Tibial nerve (tissue), 4 donors: Measurements from ENCODE around the gene SCN3B. TPM values are rescaled to one million over a fixed set of nuclear protein-coding genes. Genes with fewer than 3 reads are reported as not detected.

Experiments
- DNase-seq, 2 donors: peaks; one replicate each; pipeline ENCODE4 v3.0.0-alpha.2; 2019; ENCODE audit warnings: low spot score in 2 of 2
- H3K27ac ChIP-seq, 4 donors: fragments of 200-600 bp; sonication (generic) in 3 of 4; one replicate each; pipeline ENCODE4 v1.5.1; 2017 to 2019; ENCODE audit warnings: mild to moderate bottlenecking in 1 of 4
- H3K27me3 ChIP-seq, 2 donors: fragments of 200-600 bp; sonication (generic) in 1 of 2; one replicate each; pipeline versions ENCODE4 v1.5.1 to v1.6.0; 2017 to 2019
- H3K36me3 ChIP-seq, 3 donors: fragments of 200-600 bp; sonication (generic); one replicate each; pipeline ENCODE4 v1.5.1; 2018 to 2019
- H3K4me1 ChIP-seq, 4 donors: fragments of 200-600 bp; sonication (generic) in 3 of 4; one replicate each; pipeline ENCODE4 v1.5.1; 2017 to 2019
- H3K4me3 ChIP-seq, 4 donors: fragments of 200-600 bp; sonication (generic) in 3 of 4; one replicate each; pipeline ENCODE4 v1.5.1; 2017 to 2019; ENCODE audit warnings: mild to moderate bottlenecking in 1 of 4, moderate library complexity in 1 of 4
- H3K9me3 ChIP-seq, 4 donors: fragments of 200-600 bp; sonication (generic) in 3 of 4; one replicate each; pipeline ENCODE4 v1.5.1; 2017 to 2019
- CTCF ChIP-seq, 5 experiments: fragments of 200-600 bp in 3 of 5; fragments of 450-650 bp in 2 of 5; sonication (generic) in 3 of 5; IDR thresholded peaks; one replicate each; pipeline ENCODE4 v1.5.1; 2016 to 2019; ENCODE audit warnings: antibody characterized with exemption in 5 of 5, mild to moderate bottlenecking in 3 of 5, moderate library complexity in 2 of 5
- EP300 ChIP-seq, 2 donors: sonication (generic); formaldehyde crosslinking; IDR thresholded peaks; one replicate each; pipeline ENCODE4 v1.6.1; 2017; ENCODE audit warnings: antibody characterized with exemption in 2 of 2, mild to moderate bottlenecking in 1 of 2
- POLR2A ChIP-seq, 2 donors: fragments of 450-650 bp; IDR thresholded peaks; one replicate each; pipeline ENCODE4 v1.6.1; 2017; ENCODE audit warnings: antibody characterized with exemption in 2 of 2, mild to moderate bottlenecking in 2 of 2, moderate library complexity in 2 of 2
- WGBS, 2 donors: methylation state at CpG; one replicate each; pipeline ENCODE4 v1.1.5; 2018; 5-methylcytosine and 5-hydroxymethylcytosine counted together
- total RNA-seq, 4 donors: library from RNA; depleted of rRNA; stranded (reverse); fragments of >200 nt; gene quantifications; one replicate each; pipeline ENCODE4 v1.1.0, GENCODE V29; 2016

The SCN3B gene
- total RNA-seq, 4 donors from 2014 or later = under 0.01 to 3.6 (median 1.3) TPM

- H3K27ac ChIP-seq = no peak overlapping the region
- no peak for DNase-seq
- H3K4me3 ChIP-seq = no peak overlapping the region
- no peaks in the 10 kb centered on the region for H3K4me1 ChIP-seq
- TF ChIP-seq EP300 (IDR thresholded peaks at IDR 0.05) (no peak), CTCF (IDR thresholded peaks at IDR 0.05) (no peak), POLR2A (IDR thresholded peaks at IDR 0.05) (no peak)
- WGBS, 2 donors = 76 to 82% methylated on average over 2 of the region's 2 CpGs
- H3K36me3 ChIP-seq = no peaks in the 10 kb centered on the region
- peaks cover 0 to 7% of the 10 kb centered on the region in 2 donors for H3K27me3 ChIP-seq
- no peaks in the 10 kb centered on the region for H3K9me3 ChIP-seq
Measured at GRCh38 chr11:123696183-123696582, 41.8 kb upstream of the SCN3B start.

GRCh38 chr11:123695231-123695630, 40.8 kb upstream of the SCN3B start:
- Histone ChIP-seq H3K27ac (no peak overlapping the region), H3K27me3 (peaks cover 0 to 7% of the 10 kb centered on the region in 2 donors), H3K4me1 (no peaks in the 10 kb centered on the region), H3K4me3 (no peak overlapping the region), H3K36me3 (no peaks in the 10 kb centered on the region), H3K9me3 (no peaks in the 10 kb centered on the region)
- DNase-seq = no peak
- TF ChIP-seq CTCF (IDR thresholded peaks at IDR 0.05) (no peak), POLR2A (IDR thresholded peaks at IDR 0.05) (no peak), EP300 (IDR thresholded peaks at IDR 0.05) (no peak)
- WGBS, 2 donors = 87 to 90% methylated on average over 9 of the region's 9 CpGs

- H3K4me1 ChIP-seq = no peaks in the 10 kb centered on the region
- no peak for TF ChIP-seq POLR2A (IDR thresholded peaks at IDR 0.05)
- no peak for TF ChIP-seq EP300 (IDR thresholded peaks at IDR 0.05)
- TF ChIP-seq CTCF (IDR thresholded peaks at IDR 0.05) = no peak
- WGBS, 2 donors = 52 to 57% methylated on average over 2 of the region's 2 CpGs
Measured at GRCh38 chr11:123694551-123694950, 40.1 kb upstream of the SCN3B start.

GRCh38 chr11:123692961-123693360, 38.5 kb upstream of the SCN3B start:
- Histone ChIP-seq H3K4me3 (no peak overlapping the region), H3K27me3 (peaks cover 0 to 7% of the 10 kb centered on the region in 2 donors), H3K36me3 (no peaks in the 10 kb centered on the region), H3K9me3 (no peaks in the 10 kb centered on the region), H3K4me1 (no peaks in the 10 kb centered on the region), H3K27ac (no peak overlapping the region)
- no peak for DNase-seq
- TF ChIP-seq EP300 (IDR thresholded peaks at IDR 0.05) = no peak
- no peak for TF ChIP-seq POLR2A (IDR thresholded peaks at IDR 0.05)
- TF ChIP-seq CTCF (IDR thresholded peaks at IDR 0.05) = no peak

More at GRCh38 chr11:123694551-123694950, 40.1 kb upstream of the SCN3B start:
- peaks cover 0 to 7% of the 10 kb centered on the region in 2 donors for H3K27me3 ChIP-seq
- H3K9me3 ChIP-seq = no peaks in the 10 kb centered on the region
- H3K27ac ChIP-seq = no peak overlapping the region
- H3K4me3 ChIP-seq = no peak overlapping the region
- H3K36me3 ChIP-seq = no peaks in the 10 kb centered on the region
- no peak for DNase-seq

GRCh38 chr11:123690485-123690884, 36.1 kb upstream of the SCN3B start:
- DNase-seq = no peak
- H3K4me1 ChIP-seq = no peaks in the 10 kb centered on the region
- H3K27ac ChIP-seq = no peak overlapping the region
- TF ChIP-seq POLR2A (IDR thresholded peaks at IDR 0.05) (no peak), CTCF (IDR thresholded peaks at IDR 0.05) (no peak), EP300 (IDR thresholded peaks at IDR 0.05) (no peak)
- H3K4me3 ChIP-seq = no peak overlapping the region
- WGBS, 2 donors = 69 to 79% methylated on average over 3 of the region's 3 CpGs
- no peaks in the 10 kb centered on the region for H3K36me3 ChIP-seq
- H3K27me3 ChIP-seq = peaks cover 0 to 7% of the 10 kb centered on the region in 2 donors
- no peaks in the 10 kb centered on the region for H3K9me3 ChIP-seq
